Keratinocyte (primary cell): ENCODE results near the gene CRYL1. TPM values are rescaled to one million over a fixed set of nuclear protein-coding genes. Genes with fewer than 3 reads are reported as not detected.
"Not testable (repeated sequence)": the region's sequence is repeated elsewhere in the genome, so short reads cannot be mapped to it uniquely, and the experiment has no call there.

Source experiments
- DNase-seq: peaks from one replicate; pipeline ENCODE4 v3.0.0-alpha.2; 2011; ENCODE audit warnings: low read depth, missing footprints, low spot score
- FAIRE-seq: peaks from 2 replicates; lab custom pipeline; 2011; peaks lifted over from hg19 to GRCh38; lab: Jason Lieb, UNC
- H2AFZ ChIP-seq: 2 replicates; pipeline ENCODE4 v1.6.0; 2012; ENCODE audit warnings: low read length, control low read depth, inconsistent platforms; ENCODE audit not compliant: control insufficient read depth
- H3K27ac ChIP-seq: 2 replicates; pipeline ENCODE4 v1.5.1; 2011; ENCODE audit warnings: low read length; ENCODE audit not compliant: control insufficient read depth, insufficient read depth
- H3K27me3 ChIP-seq: 3 replicates; pipeline ENCODE4 v1.6.0; 2011; ENCODE audit warnings: low read length; ENCODE audit not compliant: control insufficient read depth, insufficient read depth; ENCODE audit errors: extremely low read depth
- H3K36me3 ChIP-seq, 2 experiments: 2 replicates in 1 of 2; 3 replicates in 1 of 2; pipeline ENCODE4 v1.5.1; 2011; ENCODE audit warnings: low read length in 2 of 2, mild to moderate bottlenecking in 1 of 2; ENCODE audit not compliant: control insufficient read depth in 2 of 2, insufficient read depth in 2 of 2; ENCODE audit errors: extremely low read depth in 1 of 2
- H3K4me1 ChIP-seq: 3 replicates; pipeline ENCODE4 v1.5.1; 2011; ENCODE audit warnings: low read length; ENCODE audit not compliant: control insufficient read depth, insufficient read depth; ENCODE audit errors: extremely low read depth
- H3K4me2 ChIP-seq: 3 replicates; pipeline ENCODE4 v1.6.0; 2011; ENCODE audit warnings: low read depth, low read length; ENCODE audit not compliant: control insufficient read depth, insufficient read depth; ENCODE audit errors: extremely low read depth
- H3K4me3 ChIP-seq, 3 experiments: fragments of 200-600 bp in 1 of 3; sonication (generic) in 1 of 3; 2 replicates in 2 of 3; 3 replicates in 1 of 3; pipeline ENCODE4 v1.5.1; 2011 to 2016; ENCODE audit warnings: low read length in 3 of 3, mild to moderate bottlenecking in 3 of 3, control low read depth in 2 of 3, inconsistent platforms in 1 of 3, low read depth in 1 of 3, mixed read lengths in 1 of 3, mixed run types in 1 of 3, moderate library complexity in 1 of 3; ENCODE audit not compliant: control insufficient read depth in 2 of 3, insufficient read depth in 2 of 3; ENCODE audit errors: extremely low read depth in 1 of 3
- H3K79me2 ChIP-seq: 2 replicates; pipeline ENCODE4 v1.6.0; 2012; ENCODE audit warnings: low read length; ENCODE audit not compliant: control insufficient read depth, insufficient read depth
- H3K9ac ChIP-seq: 3 replicates; pipeline ENCODE4 v1.6.0; 2011; ENCODE audit warnings: low read length; ENCODE audit not compliant: control insufficient read depth, insufficient read depth; ENCODE audit errors: extremely low read depth
- H3K9me1 ChIP-seq: 3 replicates; pipeline ENCODE4 v1.6.0; 2011; ENCODE audit warnings: low read length; ENCODE audit not compliant: control insufficient read depth, insufficient read depth; ENCODE audit errors: extremely low read depth
- H3K9me3 ChIP-seq: 2 replicates; pipeline ENCODE4 v1.5.1; 2012; ENCODE audit warnings: low read depth, low read length; ENCODE audit not compliant: control insufficient read depth
- H4K20me1 ChIP-seq: 3 replicates; pipeline ENCODE4 v1.6.0; 2011; ENCODE audit warnings: low read length; ENCODE audit not compliant: control insufficient read depth, insufficient read depth; ENCODE audit errors: extremely low read depth
- EZH2 ChIP-seq: IDR thresholded peaks from one replicate; pipeline ENCODE4 v1.6.1; 2012; ENCODE audit warnings: inconsistent platforms, mild to moderate bottlenecking, low read length, moderate library complexity
- dilution Hi-C: fragments of 300-500 bp; cut with MboI; formaldehyde crosslinking; loops from one replicate; pipeline ENCODE4 v1.7.0; 2020; ENCODE audit warnings: low sequenced_read_pairs; ENCODE audit not compliant: extremely low pct_ligation_motif_present
- polyA plus RNA-seq, 5 experiments: library from polyadenylated mRNA; depleted of rRNA in 3 of 5; stranded (reverse) in 3 of 5; stranded (forward) in 1 of 5; unstranded in 1 of 5; fragments of >200 nt; gene quantifications; 1 replicate in 1 of 5; 2 replicates in 3 of 5; 3 replicates in 1 of 5; pipeline versions ENCODE4 v1.2.1 to v1.2.3, GENCODE V29; 2011 to 2012; ENCODE audit warnings: missing spikeins in 2 of 5, low read depth in 1 of 5, low replicate concordance in 1 of 5
- TF ChIP-seq, protein P1 (sequence below), 3 experiments: IDR thresholded peaks in 1 of 3; conservative IDR thresholded peaks in 1 of 3; optimal IDR thresholded peaks in 1 of 3; 2 replicates in 2 of 3; 3 replicates in 1 of 3; pipeline versions ENCODE3 to v1.5.1; 2011; ENCODE audit warnings: low read length in 3 of 3, mild to moderate bottlenecking in 3 of 3, moderate library complexity in 2 of 3, control low read depth in 1 of 3, inconsistent platforms in 1 of 3; ENCODE audit not compliant: insufficient read depth in 2 of 3; ENCODE audit errors: extremely low read depth in 1 of 3

Gene CRYL1
- polyA plus RNA-seq, 1 donor (not counting 4 experiments of a cell fraction or from before 2014, with no cell fraction given): 27.2 TPM

DNA sequence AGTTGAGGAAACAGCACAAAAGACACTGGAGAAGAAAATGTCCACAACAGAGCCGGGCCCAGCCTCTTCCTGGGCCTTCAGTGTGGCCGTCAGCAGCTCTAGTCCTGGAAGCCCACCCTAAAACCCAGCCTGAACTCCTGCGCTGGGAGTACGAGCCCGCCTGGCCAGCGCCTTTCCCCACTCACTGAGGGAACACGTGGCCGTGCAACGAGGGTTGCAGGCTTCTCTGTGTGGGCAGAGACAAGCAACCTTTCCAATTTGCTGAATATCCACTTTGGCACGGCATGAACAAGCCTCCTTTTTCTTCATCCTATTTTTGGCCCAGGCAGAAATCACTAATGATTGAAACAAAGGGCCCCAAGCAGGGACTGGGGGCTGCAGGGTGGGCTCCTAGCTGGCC lies 89.2 kb downstream of the CRYL1 start:
- no peak for FAIRE-seq
- Histone ChIP-seq H3K9me1 (no peaks in the 10 kb centered on the region), H3K36me3 (no peaks in the 10 kb centered on the region), H2AFZ (no peak overlapping the region), H3K4me3 (no peak overlapping the region), H4K20me1 (no peaks in the 10 kb centered on the region), H3K79me2 (no peaks in the 10 kb centered on the region), H3K4me1 (peaks cover 12% of the 10 kb centered on the region), H3K9me3 (no peaks in the 10 kb centered on the region), H3K4me2 (no peak overlapping the region), H3K27ac (no peak overlapping the region), H3K9ac (no peak overlapping the region), H3K27me3 (no peaks in the 10 kb centered on the region)
- TF ChIP-seq, protein P1, sequence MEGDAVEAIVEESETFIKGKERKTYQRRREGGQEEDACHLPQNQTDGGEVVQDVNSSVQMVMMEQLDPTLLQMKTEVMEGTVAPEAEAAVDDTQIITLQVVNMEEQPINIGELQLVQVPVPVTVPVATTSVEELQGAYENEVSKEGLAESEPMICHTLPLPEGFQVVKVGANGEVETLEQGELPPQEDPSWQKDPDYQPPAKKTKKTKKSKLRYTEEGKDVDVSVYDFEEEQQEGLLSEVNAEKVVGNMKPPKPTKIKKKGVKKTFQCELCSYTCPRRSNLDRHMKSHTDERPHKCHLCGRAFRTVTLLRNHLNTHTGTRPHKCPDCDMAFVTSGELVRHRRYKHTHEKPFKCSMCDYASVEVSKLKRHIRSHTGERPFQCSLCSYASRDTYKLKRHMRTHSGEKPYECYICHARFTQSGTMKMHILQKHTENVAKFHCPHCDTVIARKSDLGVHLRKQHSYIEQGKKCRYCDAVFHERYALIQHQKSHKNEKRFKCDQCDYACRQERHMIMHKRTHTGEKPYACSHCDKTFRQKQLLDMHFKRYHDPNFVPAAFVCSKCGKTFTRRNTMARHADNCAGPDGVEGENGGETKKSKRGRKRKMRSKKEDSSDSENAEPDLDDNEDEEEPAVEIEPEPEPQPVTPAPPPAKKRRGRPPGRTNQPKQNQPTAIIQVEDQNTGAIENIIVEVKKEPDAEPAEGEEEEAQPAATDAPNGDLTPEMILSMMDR (optimal IDR thresholded peaks at IDR 0.05 in 1 of 3, IDR thresholded peaks at IDR 0.05 in 1 of 3, conservative IDR thresholded peaks at IDR 0.05 in 1 of 3; ENCODE audit: extremely low read depth in 1 of 3, insufficient read depth in 2 of 3, low read length in 3 of 3): no peak
- TF ChIP-seq EZH2: no peak
- no peak for DNase-seq
- dilution Hi-C loops: no loop called here

DNA sequence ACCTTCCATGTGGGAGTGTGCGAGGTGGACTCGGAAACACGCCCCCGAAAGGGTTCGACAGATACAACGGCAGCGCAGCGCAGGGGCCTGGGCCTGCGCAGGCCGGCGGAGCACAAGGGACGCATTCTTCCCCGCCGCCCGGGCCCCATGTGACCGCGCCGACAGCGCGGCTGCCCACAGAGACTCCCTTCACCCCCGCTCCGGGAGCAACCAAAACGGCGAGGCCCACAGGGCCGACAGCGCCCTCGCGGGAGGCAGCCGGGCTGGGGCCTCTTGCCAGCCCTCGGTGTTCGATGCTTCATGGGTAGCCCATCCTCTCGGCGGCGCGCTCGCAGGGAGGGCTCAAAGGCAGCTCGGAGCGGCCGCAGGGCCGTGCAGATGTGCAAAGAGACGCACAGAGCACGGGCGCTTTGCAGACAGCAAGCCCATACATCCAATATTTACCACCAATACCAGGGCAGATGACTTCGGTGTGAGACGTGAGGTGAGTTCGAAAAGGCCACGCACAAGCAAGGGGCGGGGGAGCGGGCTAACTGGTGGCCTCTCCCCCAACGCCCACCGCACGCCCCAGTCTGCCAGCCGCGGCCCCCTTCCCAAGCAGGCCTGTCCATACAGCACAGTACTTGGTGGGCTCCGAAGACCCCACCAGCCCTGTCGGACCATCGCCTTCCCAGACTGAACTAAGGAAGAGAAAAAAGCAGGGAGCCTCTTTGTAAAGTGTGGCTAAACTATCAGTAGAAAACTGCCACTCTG lies 89.9 kb downstream of the CRYL1 start:
- no peaks in the 10 kb centered on the region for H3K36me3 ChIP-seq
- TF ChIP-seq, protein P1 (optimal IDR thresholded peaks at IDR 0.05 in 1 of 3, IDR thresholded peaks at IDR 0.05 in 1 of 3, conservative IDR thresholded peaks at IDR 0.05 in 1 of 3; ENCODE audit: extremely low read depth in 1 of 3, insufficient read depth in 2 of 3, low read length in 3 of 3): no peak
- no peak for TF ChIP-seq EZH2
- no peak overlapping the region for H3K9ac ChIP-seq
- H3K79me2 ChIP-seq: no peaks in the 10 kb centered on the region
- DNase-seq (no peak), FAIRE-seq (no peak)
- H3K4me3 ChIP-seq: no peak overlapping the region
- no peak overlapping the region for H3K4me2 ChIP-seq
- peaks cover 13% of the 10 kb centered on the region for H3K4me1 ChIP-seq
- no peak overlapping the region for H2AFZ ChIP-seq
- H4K20me1 ChIP-seq: no peaks in the 10 kb centered on the region
- H3K27me3 ChIP-seq: no peaks in the 10 kb centered on the region
- H3K9me1 ChIP-seq: no peaks in the 10 kb centered on the region
- H3K9me3 ChIP-seq: no peaks in the 10 kb centered on the region
- no peak overlapping the region for H3K27ac ChIP-seq
- dilution Hi-C loops: no loop called here

DNA sequence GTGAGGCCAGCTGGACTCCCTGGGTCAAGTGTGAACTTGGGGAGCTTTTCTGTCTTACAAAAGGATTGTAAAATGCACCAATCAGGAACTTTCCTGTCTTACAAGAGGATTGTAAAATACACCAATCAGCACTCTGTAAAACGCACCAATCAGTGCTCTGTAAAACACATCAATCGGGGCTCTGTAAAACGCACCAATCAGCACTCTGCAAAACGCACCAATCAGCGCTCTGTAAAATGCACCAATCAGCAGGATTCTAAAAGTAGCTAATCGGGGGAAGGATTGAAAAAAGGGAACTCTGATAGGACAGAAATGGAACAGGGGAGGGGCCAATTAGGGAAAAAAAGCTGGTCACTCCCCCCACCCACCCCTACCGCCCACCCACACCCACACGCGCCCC lies 91.4 kb downstream of the CRYL1 start:
- H3K27ac ChIP-seq, H3K4me2 ChIP-seq, H4K20me1 ChIP-seq, H3K36me3 ChIP-seq, dilution Hi-C loops, H3K9ac ChIP-seq, FAIRE-seq, H3K4me3 ChIP-seq, H3K9me3 ChIP-seq, H3K9me1 ChIP-seq, H2AFZ ChIP-seq, H3K79me2 ChIP-seq, DNase-seq, H3K27me3 ChIP-seq: not testable (repeated sequence)
- peaks cover 29% of the 10 kb centered on the region for H3K4me1 ChIP-seq
